Measurements from ENCODE around the gene SMTN. TPM values are rescaled to one million over a fixed set of nuclear protein-coding genes. Genes with fewer than 3 reads are reported as not detected.
"Not testable (repeated sequence)": the region's sequence is repeated elsewhere in the genome, so short reads cannot be mapped to it uniquely, and the experiment has no call there.

Gene SMTN
- total RNA-seq, 2 donors from 2014 or later: 17.2 to 19.9 TPM

- ATAC-seq: no peak
- H3K27ac Mint-ChIP-seq: no peak overlapping the region
- H3K27me3 Mint-ChIP-seq: no peaks in the 10 kb centered on the region
- no peaks in the 10 kb centered on the region for H3K36me3 Mint-ChIP-seq
- H3K4me3 Mint-ChIP-seq: no peak overlapping the region
- peaks cover 0 to under 1% of the 10 kb centered on the region in 2 donors for H3K4me1 Mint-ChIP-seq (ENCODE audit: low read depth in 2 of 2)
- no peaks in the 10 kb centered on the region for H3K9me3 Mint-ChIP-seq
- no peak for DNase-seq (ENCODE audit: low spot score)
Observed at GRCh38 chr22:31089160-31090100, 8.3 kb downstream of the SMTN start.

DNA sequence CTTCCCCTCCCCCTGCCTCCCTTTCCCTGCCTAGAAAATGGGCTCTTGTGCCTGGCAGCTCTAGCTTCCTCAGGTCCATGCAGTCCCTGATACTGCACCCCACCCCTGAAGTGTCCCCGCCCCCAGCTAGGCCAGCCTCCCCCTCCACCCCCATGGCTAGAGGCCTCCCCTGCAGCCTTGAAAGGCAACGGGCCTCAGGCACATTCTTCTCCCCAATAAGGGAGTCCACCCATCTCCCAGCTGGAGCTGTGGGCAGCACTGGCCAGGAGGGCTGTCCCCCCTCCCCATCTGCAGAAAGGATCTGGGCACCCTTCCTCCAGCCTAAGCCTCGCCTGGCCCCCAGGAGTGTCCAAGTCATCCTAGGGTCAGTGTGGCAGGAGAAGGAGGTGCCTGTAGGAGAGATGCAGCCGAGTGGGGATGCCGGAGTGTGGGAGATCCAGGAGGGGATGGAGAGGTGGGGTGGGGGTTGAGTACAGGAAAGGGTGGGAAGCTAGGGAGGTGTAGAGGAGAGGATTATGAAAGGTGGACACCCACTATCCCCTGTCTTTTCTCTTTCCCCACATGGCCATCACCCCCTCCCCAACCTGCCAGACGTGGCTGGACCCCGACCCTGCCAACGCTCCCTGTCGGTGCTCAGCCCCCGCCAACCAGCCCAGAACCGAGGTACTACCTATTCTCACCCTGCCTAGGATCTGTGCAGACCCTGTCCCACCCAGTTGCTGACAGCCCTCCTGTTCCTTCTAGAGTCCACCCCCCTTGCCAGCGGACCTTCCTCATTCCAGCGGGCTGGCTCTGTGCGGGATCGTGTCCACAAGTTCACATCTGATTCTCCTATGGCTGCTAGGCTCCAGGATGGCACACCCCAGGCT is 9.3 kb downstream of the SMTN start:
- Mint-ChIP-seq H3K27me3 (no peaks in the 10 kb centered on the region), H3K4me3 (no peak overlapping the region), H3K4me1 (ENCODE audit: low read depth in 2 of 2) (no peaks in the 10 kb centered on the region), H3K27ac (no peak overlapping the region), H3K9me3 (no peaks in the 10 kb centered on the region), H3K36me3 (no peaks in the 10 kb centered on the region)
- ATAC-seq (no peak), DNase-seq (ENCODE audit: low spot score) (no peak)

DNA sequence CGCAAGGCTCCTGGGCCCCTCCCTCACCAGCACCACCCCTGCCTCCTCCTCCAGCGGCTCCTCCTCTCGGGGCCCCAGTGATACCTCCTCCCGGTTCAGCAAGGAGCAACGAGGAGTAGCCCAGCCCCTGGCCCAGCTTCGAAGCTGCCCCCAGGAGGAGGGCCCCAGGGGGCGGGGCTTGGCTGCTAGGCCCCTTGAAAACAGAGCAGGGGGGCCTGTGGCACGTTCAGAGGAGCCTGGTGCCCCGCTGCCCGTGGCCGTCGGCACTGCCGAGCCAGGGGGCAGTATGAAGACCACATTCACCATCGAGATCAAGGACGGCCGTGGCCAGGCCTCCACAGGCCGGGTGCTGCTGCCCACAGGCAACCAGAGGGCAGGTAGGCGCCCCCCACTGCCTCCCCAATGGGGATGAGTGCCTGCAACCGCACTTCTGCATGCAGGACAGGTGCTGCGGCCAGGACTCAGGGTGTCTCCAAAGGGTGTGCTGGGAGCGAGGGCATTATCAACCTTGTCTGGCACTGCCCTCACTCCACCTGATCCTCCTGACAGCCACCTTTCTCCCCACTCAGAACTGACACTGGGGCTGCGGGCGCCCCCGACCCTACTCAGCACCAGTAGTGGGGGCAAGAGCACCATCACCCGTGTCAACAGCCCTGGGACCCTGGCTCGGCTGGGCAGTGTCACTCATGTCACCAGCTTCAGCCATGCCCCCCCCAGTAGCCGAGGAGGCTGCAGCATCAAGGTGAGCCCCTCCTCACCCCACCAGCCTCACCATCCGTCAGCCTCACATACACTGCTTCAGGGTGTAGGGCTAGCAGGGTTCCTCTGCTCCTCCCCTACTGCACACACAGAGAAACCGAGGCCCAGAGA is 10.2 kb downstream of the SMTN start:
- no peak for DNase-seq (ENCODE audit: low spot score)
- no peaks in the 10 kb centered on the region for H3K36me3 Mint-ChIP-seq

DNA sequence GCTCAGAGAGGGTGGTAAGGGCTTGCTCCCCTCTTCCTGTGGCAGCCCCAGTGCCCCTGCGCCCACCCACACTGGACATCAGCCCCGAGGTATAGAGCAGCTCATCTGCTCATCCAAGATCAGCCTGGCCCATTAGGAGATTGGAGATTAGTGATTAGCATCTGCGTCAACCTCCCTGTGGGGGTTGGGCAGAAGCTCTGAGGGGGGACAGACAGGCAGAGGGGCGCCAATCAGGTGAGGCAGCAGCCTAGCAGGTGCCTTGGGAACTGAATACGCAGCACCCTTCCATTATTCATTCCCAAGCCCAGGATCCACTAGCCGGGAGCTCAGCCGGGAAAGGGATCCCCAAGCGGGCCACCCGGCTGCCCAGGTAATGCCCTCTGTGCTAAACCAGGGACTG is 11.0 kb downstream of the SMTN start:
- H3K9me3 Mint-ChIP-seq: no peaks in the 10 kb centered on the region

More for the DNA sequence above, 10.2 kb downstream of the SMTN start:
- Mint-ChIP-seq H3K4me1 (ENCODE audit: low read depth in 2 of 2) (no peaks in the 10 kb centered on the region), H3K27me3 (no peaks in the 10 kb centered on the region), H3K27ac (no peak overlapping the region), H3K9me3 (no peaks in the 10 kb centered on the region), H3K4me3 (no peak overlapping the region)
- ATAC-seq: no peak

GRCh38 chr22:31093086-31093850 is 12.2 kb downstream of the SMTN start:
- Mint-ChIP-seq H3K36me3 (no peaks in the 10 kb centered on the region), H3K4me1 (ENCODE audit: low read depth in 2 of 2) (no peaks in the 10 kb centered on the region), H3K4me3 (no peak overlapping the region), H3K27me3 (no peaks in the 10 kb centered on the region), H3K27ac (no peak overlapping the region), H3K9me3 (no peaks in the 10 kb centered on the region)
- DNase-seq (ENCODE audit: low spot score) (no peak), ATAC-seq (peak in 1 of 2 donors; percentile 12)

More for the DNA sequence above, 11.0 kb downstream of the SMTN start:
- Mint-ChIP-seq H3K36me3 (no peaks in the 10 kb centered on the region), H3K27ac (no peak overlapping the region), H3K4me1 (ENCODE audit: low read depth in 2 of 2) (no peaks in the 10 kb centered on the region), H3K4me3 (no peak overlapping the region), H3K27me3 (no peaks in the 10 kb centered on the region)
- ATAC-seq (no peak), DNase-seq (ENCODE audit: low spot score) (no peak)

- no peaks in the 10 kb centered on the region for H3K27me3 Mint-ChIP-seq
- H3K4me3 Mint-ChIP-seq: no peak overlapping the region
- no peaks in the 10 kb centered on the region for H3K4me1 Mint-ChIP-seq (ENCODE audit: low read depth in 2 of 2)
- H3K27ac Mint-ChIP-seq: no peak overlapping the region
- H3K9me3 Mint-ChIP-seq: no peaks in the 10 kb centered on the region
- no peak for ATAC-seq
- H3K36me3 Mint-ChIP-seq: no peaks in the 10 kb centered on the region
- no peak for DNase-seq (ENCODE audit: low spot score)
Observed at GRCh38 chr22:31094021-31094551, 13.0 kb downstream of the SMTN start.

GRCh38 chr22:31094741-31095140 is 13.6 kb downstream of the SMTN start:
- no peak overlapping the region for H3K4me3 Mint-ChIP-seq
- H3K36me3 Mint-ChIP-seq: no peaks in the 10 kb centered on the region
- no peaks in the 10 kb centered on the region for H3K27me3 Mint-ChIP-seq
- no peaks in the 10 kb centered on the region for H3K9me3 Mint-ChIP-seq
- DNase-seq (ENCODE audit: low spot score) (no peak), ATAC-seq (no peak)
- H3K27ac Mint-ChIP-seq: no peak overlapping the region
- H3K4me1 Mint-ChIP-seq (ENCODE audit: low read depth in 2 of 2): no peaks in the 10 kb centered on the region

GRCh38 chr22:31095637-31096249 is 14.6 kb downstream of the SMTN start:
- ATAC-seq (no peak), DNase-seq (ENCODE audit: low spot score) (no peak)
- Mint-ChIP-seq H3K4me1 (ENCODE audit: low read depth in 2 of 2) (no peaks in the 10 kb centered on the region), H3K27ac (no peak overlapping the region), H3K27me3 (no peaks in the 10 kb centered on the region), H3K36me3 (no peaks in the 10 kb centered on the region), H3K9me3 (no peaks in the 10 kb centered on the region), H3K4me3 (no peak overlapping the region)

DNA sequence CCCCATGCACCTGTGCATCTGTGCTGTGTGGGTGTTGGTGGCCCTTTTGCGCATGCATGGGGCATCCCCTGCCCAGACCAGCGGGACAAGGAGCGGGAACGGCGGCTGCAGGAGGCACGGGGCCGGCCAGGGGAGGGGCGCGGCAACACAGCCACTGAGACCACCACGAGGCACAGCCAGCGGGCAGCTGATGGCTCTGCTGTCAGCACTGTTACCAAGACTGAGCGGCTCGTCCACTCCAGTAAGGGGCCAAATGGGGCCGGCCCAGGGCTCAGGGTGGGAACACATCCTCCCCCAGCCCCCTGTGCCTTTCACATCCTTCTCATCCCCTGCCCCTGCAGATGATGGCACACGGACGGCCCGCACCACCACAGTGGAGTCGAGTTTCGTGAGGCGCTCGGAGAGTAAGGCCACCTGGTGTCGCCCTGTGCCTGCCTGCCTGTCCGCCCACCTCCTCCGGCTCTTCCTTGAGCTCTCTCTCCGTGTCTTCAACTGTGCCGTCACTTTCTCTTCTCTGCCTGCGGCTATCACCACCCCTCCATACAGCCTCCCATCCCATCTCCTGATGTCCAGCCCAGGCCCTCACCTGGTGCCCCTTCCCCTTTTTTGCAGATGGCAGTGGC is 15.7 kb downstream of the SMTN start:
- H3K27me3 Mint-ChIP-seq: no peaks in the 10 kb centered on the region
- H3K9me3 Mint-ChIP-seq: no peaks in the 10 kb centered on the region
- no peak overlapping the region for H3K4me3 Mint-ChIP-seq
- H3K36me3 Mint-ChIP-seq: no peaks in the 10 kb centered on the region
- H3K4me1 Mint-ChIP-seq (ENCODE audit: low read depth in 2 of 2): no peaks in the 10 kb centered on the region
- ATAC-seq (no peak), DNase-seq (ENCODE audit: low spot score) (no peak)
- H3K27ac Mint-ChIP-seq: no peak overlapping the region

DNA sequence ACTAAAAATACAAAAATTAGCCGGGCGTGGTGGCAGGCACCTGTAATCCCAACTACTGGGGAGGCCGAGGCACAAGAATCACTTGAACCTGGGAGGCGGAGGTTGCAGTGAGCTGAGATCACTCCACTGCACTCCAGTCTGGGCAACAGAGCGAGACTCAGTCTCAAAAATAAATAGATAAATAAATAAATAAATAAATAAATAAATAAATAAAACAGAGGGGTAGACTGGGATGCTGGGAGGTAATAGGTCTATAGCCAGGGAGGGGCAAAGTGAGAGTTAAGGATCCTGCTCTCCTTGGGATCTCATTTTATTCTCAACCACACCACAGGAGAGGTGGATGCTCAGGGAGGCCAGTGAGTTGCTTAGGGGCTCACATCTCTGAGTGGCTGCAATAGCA is 16.4 kb downstream of the SMTN start:
- not testable (repeated sequence) for ATAC-seq; H3K27ac Mint-ChIP-seq; H3K36me3 Mint-ChIP-seq; H3K9me3 Mint-ChIP-seq; DNase-seq (ENCODE audit: low spot score); H3K27me3 Mint-ChIP-seq; H3K4me3 Mint-ChIP-seq; H3K4me1 Mint-ChIP-seq (ENCODE audit: low read depth in 2 of 2)

GRCh38 chr22:31097941-31098631 is 17.0 kb downstream of the SMTN start:
- no peak for ATAC-seq
- Mint-ChIP-seq H3K27ac (no peak overlapping the region), H3K27me3 (no peaks in the 10 kb centered on the region), H3K4me3 (no peak overlapping the region), H3K9me3 (no peaks in the 10 kb centered on the region), H3K4me1 (ENCODE audit: low read depth in 2 of 2) (no peaks in the 10 kb centered on the region), H3K36me3 (no peaks in the 10 kb centered on the region)
- DNase-seq (ENCODE audit: low spot score): no peak

Data from natural killer cell treated with Interleukin-12 subunit alpha and Interleukin-12 subunit beta and Interleukin-15 and Interleukin-18, amount 100 ng/mL, for 72 hours (primary cell).